COR-L47 (cell line): ENCODE measurements around the gene GPR42.

Experiments used
- DNase-seq: peaks from one replicate; lab custom pipeline; 2025; lab: John Stamatoyannopoulos, UW

GPR42 gene

DNA sequence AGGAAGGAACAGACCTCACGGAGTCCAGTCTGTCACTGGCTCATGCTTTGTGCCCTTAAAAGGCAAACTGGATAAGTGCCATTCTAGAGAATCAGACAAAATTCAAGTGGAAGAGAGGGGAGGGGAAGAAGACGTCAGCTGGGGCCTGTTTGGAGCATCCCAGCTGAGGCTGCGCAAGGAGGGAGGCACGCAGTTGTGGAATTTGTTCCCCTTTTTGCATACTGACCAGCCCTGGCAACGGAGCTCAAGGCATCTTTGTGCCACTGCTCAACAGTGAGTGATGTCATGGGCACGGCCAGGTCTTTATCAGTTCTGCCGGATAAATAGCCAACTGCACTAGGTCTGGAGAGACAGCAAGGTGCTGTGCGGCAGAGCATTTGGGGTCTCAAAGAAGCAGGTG, at the start of gene GPR42:
Gene GPR42 (plus strand): TSS at position 347 of the 400 bp plus-strand sequence. CDS start 292 bp downstream, outside the sequence.
- no peak for DNase-seq

DNA sequence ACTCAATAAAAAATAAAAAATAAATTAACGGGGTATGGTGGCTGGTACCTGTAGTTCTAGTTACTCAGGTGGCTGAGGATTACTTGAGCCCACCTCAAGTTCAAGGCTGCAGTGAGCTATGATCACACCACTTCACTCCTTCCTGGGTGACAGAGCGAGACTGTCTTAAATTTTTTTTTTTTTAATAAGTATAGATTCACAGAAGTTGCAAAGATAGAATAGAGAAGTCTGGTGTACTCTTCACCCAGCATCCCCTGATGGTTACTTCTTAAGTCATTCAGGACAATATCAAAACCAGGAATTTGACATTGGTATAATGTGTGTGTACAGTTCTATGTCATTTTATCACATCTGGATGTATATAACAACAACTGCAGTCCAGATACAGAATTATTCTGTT, 49.6 kb upstream of the GPR42 start:
- DNase-seq, result no peak

- DNase-seq, result no peak
Observed at GRCh38 chr19:35322014-35322413, 48.9 kb upstream of the GPR42 start.

GRCh38 chr19:35327642-35328041, 43.2 kb upstream of the GPR42 start:
- no peak for DNase-seq

DNA sequence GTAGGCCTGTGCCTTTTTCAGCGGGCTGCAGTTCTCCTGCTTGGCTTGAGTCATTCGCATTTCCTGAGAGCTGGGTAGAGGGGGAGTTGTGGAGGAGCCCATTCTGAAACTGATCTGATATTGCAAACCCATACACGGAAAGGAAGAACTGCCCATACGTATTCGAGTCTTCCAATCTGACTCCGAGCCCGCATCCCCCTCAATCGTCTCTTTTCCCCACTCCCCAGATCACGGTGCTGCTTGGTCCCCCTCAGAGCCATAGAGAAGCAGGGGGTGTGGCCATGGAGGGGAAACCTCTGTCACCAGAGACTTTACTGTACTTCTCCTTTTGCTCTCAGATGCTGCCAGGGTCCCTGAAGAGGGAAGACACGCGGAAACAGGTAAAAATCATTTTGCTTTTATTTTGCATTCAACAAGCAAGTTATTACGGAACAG, 42.0 kb upstream of the GPR42 start, which contains the start of gene CD22:
Gene CD22 (plus strand): TSS at position 337 of the 435 bp plus-strand sequence. CDS start 2,854 bp downstream, outside the sequence.
- no peak for DNase-seq

GRCh38 chr19:35329323-35329722, 41.5 kb upstream of the GPR42 start:
- no peak for DNase-seq

- DNase-seq, result no peak
Observed at GRCh38 chr19:35330475-35330874, 40.4 kb upstream of the GPR42 start.

GRCh38 chr19:35331551-35332214, 39.2 kb upstream of the GPR42 start:
- no peak for DNase-seq

DNA sequence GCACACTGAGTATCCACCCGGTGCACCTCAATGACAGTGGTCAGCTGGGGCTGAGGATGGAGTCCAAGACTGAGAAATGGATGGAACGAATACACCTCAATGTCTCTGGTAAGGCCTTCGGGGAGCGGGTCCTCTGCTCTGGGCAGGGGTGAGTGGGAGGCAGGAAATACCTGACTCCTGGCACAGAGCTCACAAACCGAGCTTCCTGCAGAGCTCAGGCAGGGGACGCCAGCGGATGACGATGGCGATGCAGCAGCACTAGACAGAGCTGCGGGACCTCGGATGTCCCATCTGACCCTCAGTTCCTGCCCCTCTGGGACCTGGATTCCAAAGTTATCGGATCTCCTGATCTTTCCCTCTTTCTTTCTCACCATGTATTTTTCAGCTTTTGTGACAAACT, 38.1 kb upstream of the GPR42 start:
- DNase-seq, result no peak

GRCh38 chr19:35334144-35334753, 36.6 kb upstream of the GPR42 start:
- DNase-seq, result no peak

GRCh38 chr19:35336166-35336955, 34.5 kb upstream of the GPR42 start:
- DNase-seq, result no peak

GRCh38 chr19:35337097-35337983, 33.5 kb upstream of the GPR42 start:
- no peak for DNase-seq

GRCh38 chr19:35337984-35338296, 32.9 kb upstream of the GPR42 start:
- no peak for DNase-seq

DNA sequence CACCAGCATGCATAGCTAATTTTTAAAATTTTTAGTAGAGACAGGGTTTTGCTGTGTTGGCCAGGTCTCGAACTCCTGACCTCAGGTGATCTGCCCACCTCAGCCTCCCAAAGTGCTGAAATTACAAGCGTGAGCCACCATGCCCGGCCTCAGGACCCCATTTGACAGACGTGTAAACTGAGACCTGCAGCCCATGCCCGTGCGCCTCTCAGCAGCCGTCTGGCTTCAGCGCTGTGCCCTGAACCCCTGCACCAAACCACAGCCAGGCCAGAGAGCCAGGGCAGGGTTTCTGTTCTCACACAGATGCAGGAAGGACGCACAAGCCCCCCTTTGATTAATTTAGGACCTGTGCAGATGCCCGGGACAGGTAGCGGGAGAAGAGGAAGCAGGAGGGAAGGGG, 30.4 kb upstream of the GPR42 start:
- DNase-seq, result no peak

- no peak for DNase-seq
Observed at GRCh38 chr19:35341006-35341405, 29.9 kb upstream of the GPR42 start.

GRCh38 chr19:35341565-35342225, 29.2 kb upstream of the GPR42 start:
- no peak for DNase-seq

DNA sequence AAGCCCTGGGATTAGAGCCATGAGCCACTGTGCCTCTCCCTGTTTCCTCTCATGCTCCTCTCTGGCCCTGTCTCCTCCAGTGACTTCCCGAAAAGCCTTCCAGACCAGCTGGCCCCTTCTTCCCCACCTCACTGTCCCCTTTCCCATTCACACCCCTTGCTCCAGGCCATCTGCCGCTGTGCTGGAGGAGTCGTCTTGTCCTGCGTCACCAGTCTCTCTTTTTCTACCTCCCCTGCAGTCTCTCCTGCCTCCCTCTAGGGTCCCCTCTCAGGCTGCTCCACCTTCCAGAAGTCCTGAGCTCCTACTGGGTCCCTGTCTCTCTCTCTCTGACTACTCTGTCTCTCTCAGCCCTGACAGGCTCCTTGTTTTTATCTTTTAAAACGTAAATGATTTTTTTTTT, 28.4 kb upstream of the GPR42 start:
- no peak for DNase-seq

DNA sequence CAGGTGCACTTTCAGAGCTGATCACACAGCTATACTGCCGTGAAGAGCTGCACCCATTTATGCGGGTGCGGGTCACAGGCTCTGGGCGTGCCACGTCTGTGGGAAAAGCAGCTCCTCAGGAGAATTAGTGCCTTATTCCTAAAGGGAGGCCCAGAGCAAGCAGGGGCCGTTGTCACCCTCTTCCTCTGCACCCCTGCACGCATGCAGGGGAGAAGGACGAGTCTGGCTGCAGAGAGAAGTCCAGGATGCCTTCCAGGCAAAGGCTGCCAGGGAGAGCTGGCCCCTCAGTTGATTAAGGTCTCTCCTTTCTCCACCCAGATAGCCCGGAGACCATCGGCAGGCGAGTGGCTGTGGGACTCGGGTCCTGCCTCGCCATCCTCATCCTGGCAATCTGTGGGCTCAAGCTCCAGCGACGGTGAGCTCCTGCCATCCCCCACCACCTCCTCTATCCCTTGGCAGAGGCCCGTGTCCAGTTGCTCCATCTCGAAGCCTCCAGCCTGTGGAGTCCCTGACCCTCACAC, 26.3 kb upstream of the GPR42 start:
- DNase-seq, result no peak

DNA sequence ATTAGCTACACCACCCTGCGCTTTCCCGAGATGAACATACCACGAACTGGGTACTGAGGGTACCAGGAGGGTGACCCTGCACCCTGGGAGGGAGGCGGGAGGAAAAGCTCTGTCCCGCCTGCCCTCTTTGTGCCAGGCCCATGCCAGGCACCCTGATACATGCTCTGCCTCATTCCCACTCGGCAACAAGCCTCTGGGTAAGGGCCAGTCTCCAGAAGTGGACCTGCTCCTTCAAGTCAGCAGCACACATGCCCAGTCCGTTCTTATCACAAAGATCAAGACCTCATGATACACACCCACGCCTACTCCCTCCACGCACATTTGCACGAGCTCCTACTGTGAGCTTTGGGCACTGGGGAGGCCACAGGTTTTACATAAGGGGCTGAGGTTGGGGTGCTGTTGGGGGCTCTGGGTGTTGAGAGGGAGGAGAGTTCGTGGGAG, 25.2 kb upstream of the GPR42 start:
- DNase-seq, result no peak

- DNase-seq, result no peak
Observed at GRCh38 chr19:35346193-35347052, 24.4 kb upstream of the GPR42 start.
